ENCODE measurements around the gene ASCC3. TPM values are rescaled to one million over a fixed set of nuclear protein-coding genes. Genes with fewer than 3 reads are reported as not detected.

Gene ASCC3
- total and polyA plus RNA-seq, 2 donors, result 14.5 to 32.6 TPM

- Histone ChIP-seq H3K4me1 (ENCODE audit: control insufficient read depth in 2 of 2, insufficient read depth in 2 of 2, low read length in 2 of 2) (peaks cover 0 to 7% of the 10 kb centered on the region in 2 donors), H3K27me3 (ENCODE audit: control insufficient read depth in 2 of 2, insufficient read depth in 1 of 2, low read length in 1 of 2) (peaks cover 61 to 82% of the 10 kb centered on the region in 2 donors), H3K4me3 (ENCODE audit: low read length in 2 of 2) (no peak overlapping the region), H3K27ac (ENCODE audit: low read depth in 1 of 2, low read length in 1 of 2) (no peak overlapping the region), H3K9me3 (ENCODE audit: control insufficient read depth in 2 of 2, insufficient read depth in 1 of 2, low read length in 1 of 2) (peaks cover 3 to 10% of the 10 kb centered on the region in 2 donors), H3K36me3 (ENCODE audit: control insufficient read depth in 2 of 2, insufficient read depth in 2 of 2, low read length in 1 of 2) (no peaks in the 10 kb centered on the region)
- no peak for DNase-seq (ENCODE audit: low read depth in 6 of 9, low spot score in 9 of 9)
- WGBS, result 72% methylated on average over 5 of the region's 5 CpGs
These were observed 410.6 kb downstream of the ASCC3 start for GRCh38 chr6:100470422-100471120.

- Histone ChIP-seq H3K4me3 (ENCODE audit: low read length in 2 of 2) (no peak overlapping the region), H3K4me1 (ENCODE audit: control insufficient read depth in 2 of 2, insufficient read depth in 2 of 2, low read length in 2 of 2) (peaks cover 2 to 17% of the 10 kb centered on the region in 2 donors), H3K36me3 (ENCODE audit: control insufficient read depth in 2 of 2, insufficient read depth in 2 of 2, low read length in 1 of 2) (no peaks in the 10 kb centered on the region), H3K27me3 (ENCODE audit: control insufficient read depth in 2 of 2, insufficient read depth in 1 of 2, low read length in 1 of 2) (peaks cover 72 to 92% of the 10 kb centered on the region in 2 donors), H3K9me3 (ENCODE audit: control insufficient read depth in 2 of 2, insufficient read depth in 1 of 2, low read length in 1 of 2) (peaks cover 3 to 14% of the 10 kb centered on the region in 2 donors), H3K27ac (ENCODE audit: low read depth in 1 of 2, low read length in 1 of 2) (no peak overlapping the region)
- no peak for DNase-seq (ENCODE audit: low read depth in 6 of 9, low spot score in 9 of 9)
- WGBS, result 12% methylated on average over 44 of the region's 44 CpGs
These were observed 411.8 kb downstream of the ASCC3 start for GRCh38 chr6:100469101-100469859.

GRCh38 chr6:100468016-100468622 is 413.0 kb downstream of the ASCC3 start:
- Histone ChIP-seq H3K36me3 (ENCODE audit: control insufficient read depth in 2 of 2, insufficient read depth in 2 of 2, low read length in 1 of 2) (no peaks in the 10 kb centered on the region), H3K27me3 (ENCODE audit: control insufficient read depth in 2 of 2, insufficient read depth in 1 of 2, low read length in 1 of 2) (peaks cover 79 to 99% of the 10 kb centered on the region in 2 donors), H3K9me3 (ENCODE audit: control insufficient read depth in 2 of 2, insufficient read depth in 1 of 2, low read length in 1 of 2) (peaks cover 3 to 14% of the 10 kb centered on the region in 2 donors), H3K4me3 (ENCODE audit: low read length in 2 of 2) (no peak overlapping the region), H3K4me1 (ENCODE audit: control insufficient read depth in 2 of 2, insufficient read depth in 2 of 2, low read length in 2 of 2) (peaks cover 2 to 22% of the 10 kb centered on the region in 2 donors), H3K27ac (ENCODE audit: low read depth in 1 of 2, low read length in 1 of 2) (no peak overlapping the region)
- no peak for DNase-seq (ENCODE audit: low read depth in 6 of 9, low spot score in 9 of 9)
- WGBS, result 40% methylated on average over 6 of the region's 6 CpGs

GRCh38 chr6:100467129-100468015 is 413.8 kb downstream of the ASCC3 start:
- peaks cover 2 to 22% of the 10 kb centered on the region in 2 donors for H3K4me1 ChIP-seq (ENCODE audit: control insufficient read depth in 2 of 2, insufficient read depth in 2 of 2, low read length in 2 of 2)
- 11% methylated on average over 49 of the region's 49 CpGs for WGBS
- no peak for DNase-seq (ENCODE audit: low read depth in 6 of 9, low spot score in 9 of 9)
- H3K4me3 ChIP-seq (ENCODE audit: low read length in 2 of 2), result no peak overlapping the region
- peaks cover 86 to 99% of the 10 kb centered on the region in 2 donors for H3K27me3 ChIP-seq (ENCODE audit: control insufficient read depth in 2 of 2, insufficient read depth in 1 of 2, low read length in 1 of 2)
- no peaks in the 10 kb centered on the region for H3K36me3 ChIP-seq (ENCODE audit: control insufficient read depth in 2 of 2, insufficient read depth in 2 of 2, low read length in 1 of 2)
- no peak overlapping the region for H3K27ac ChIP-seq (ENCODE audit: low read depth in 1 of 2, low read length in 1 of 2)
- H3K9me3 ChIP-seq (ENCODE audit: control insufficient read depth in 2 of 2, insufficient read depth in 1 of 2, low read length in 1 of 2), result peaks cover 3 to 14% of the 10 kb centered on the region in 2 donors

GRCh38 chr6:100466410-100467128 is 414.6 kb downstream of the ASCC3 start:
- no peaks in the 10 kb centered on the region for H3K36me3 ChIP-seq (ENCODE audit: control insufficient read depth in 2 of 2, insufficient read depth in 2 of 2, low read length in 1 of 2)
- no peak overlapping the region for H3K27ac ChIP-seq (ENCODE audit: low read depth in 1 of 2, low read length in 1 of 2)
- peaks cover 86 to 100% of the 10 kb centered on the region in 2 donors for H3K27me3 ChIP-seq (ENCODE audit: control insufficient read depth in 2 of 2, insufficient read depth in 1 of 2, low read length in 1 of 2)
- no peak overlapping the region for H3K4me3 ChIP-seq (ENCODE audit: low read length in 2 of 2)
- whole genome bisulfite sequencing, result 9% methylated on average over 21 of the region's 21 CpGs
- DNase-seq (ENCODE audit: low read depth in 6 of 9, low spot score in 9 of 9), result no peak
- peaks cover 2 to 22% of the 10 kb centered on the region in 2 donors for H3K4me1 ChIP-seq (ENCODE audit: control insufficient read depth in 2 of 2, insufficient read depth in 2 of 2, low read length in 2 of 2)
- H3K9me3 ChIP-seq (ENCODE audit: control insufficient read depth in 2 of 2, insufficient read depth in 1 of 2, low read length in 1 of 2), result peaks cover 3 to 14% of the 10 kb centered on the region in 2 donors

GRCh38 chr6:100465701-100466409 is 415.3 kb downstream of the ASCC3 start:
- 10% methylated on average over 20 of the region's 20 CpGs for WGBS
- no peak overlapping the region for H3K27ac ChIP-seq (ENCODE audit: low read depth in 1 of 2, low read length in 1 of 2)
- H3K36me3 ChIP-seq (ENCODE audit: control insufficient read depth in 2 of 2, insufficient read depth in 2 of 2, low read length in 1 of 2), result no peaks in the 10 kb centered on the region
- no peak for DNase-seq (ENCODE audit: low read depth in 6 of 9, low spot score in 9 of 9)
- peaks cover 3 to 14% of the 10 kb centered on the region in 2 donors for H3K9me3 ChIP-seq (ENCODE audit: control insufficient read depth in 2 of 2, insufficient read depth in 1 of 2, low read length in 1 of 2)
- H3K4me3 ChIP-seq (ENCODE audit: low read length in 2 of 2), result no peak overlapping the region
- H3K27me3 ChIP-seq (ENCODE audit: control insufficient read depth in 2 of 2, insufficient read depth in 1 of 2, low read length in 1 of 2), result peaks cover 85 to 100% of the 10 kb centered on the region in 2 donors
- peaks cover 2 to 22% of the 10 kb centered on the region in 2 donors for H3K4me1 ChIP-seq (ENCODE audit: control insufficient read depth in 2 of 2, insufficient read depth in 2 of 2, low read length in 2 of 2)

- Histone ChIP-seq H3K9me3 (ENCODE audit: control insufficient read depth in 2 of 2, insufficient read depth in 1 of 2, low read length in 1 of 2) (peaks cover 3 to 14% of the 10 kb centered on the region in 2 donors), H3K36me3 (ENCODE audit: control insufficient read depth in 2 of 2, insufficient read depth in 2 of 2, low read length in 1 of 2) (no peaks in the 10 kb centered on the region), H3K27ac (ENCODE audit: low read depth in 1 of 2, low read length in 1 of 2) (no peak within 1 kb of the TSS), H3K4me1 (ENCODE audit: control insufficient read depth in 2 of 2, insufficient read depth in 2 of 2, low read length in 2 of 2) (peaks cover 2 to 22% of the 10 kb centered on the region in 2 donors), H3K27me3 (ENCODE audit: control insufficient read depth in 2 of 2, insufficient read depth in 1 of 2, low read length in 1 of 2) (peaks cover 84 to 100% of the 10 kb centered on the region in 2 donors), H3K4me3 (ENCODE audit: low read length in 2 of 2) (peak within 1 kb of the TSS in 1 of 2 donors; percentile 41)
- 5% methylated on average over 66 of the region's 66 CpGs for whole genome bisulfite sequencing
- DNase-seq (ENCODE audit: low read depth in 6 of 9, low spot score in 9 of 9), result peak in 7 of 9 donors; percentile 32 to 77 (median 52)
These were observed 416.0 kb downstream of the ASCC3 start, which contains the start of gene SIM1 for GRCh38 chr6:100464903-100465700. SIM1 (minus strand) TSS chr6:100464921; CDS start chr6:100463468, 1,453 bp downstream.

All from thymus (tissue), 11 donors.